T-cell (primary cell): ENCODE measurements around the gene ATP5F1D. TPM values are rescaled to one million over a fixed set of nuclear protein-coding genes. Genes with fewer than 3 reads are reported as not detected.
"Not testable (repeated sequence)": the region's sequence is repeated elsewhere in the genome, so short reads cannot be mapped to it uniquely, and the experiment has no call there.

Experiments
- ATAC-seq, 4 experiments: fragments of 200-7000 bp in 3 of 4; fragments of 150-1000 bp in 1 of 4; cut with Tn5 transposase; replicated peaks in 1 of 4; 1 replicate in 3 of 4; 2 replicates in 1 of 4; pipeline ENCODE4 v1.10.0; 2021; ENCODE audit warnings: moderate library complexity in 3 of 4, mild to moderate bottlenecking in 2 of 4, moderate number of reproducible peaks in 1 of 4
- CTCF ChIA-PET, 2 donors: fragments of 300-600 bp; sonication (Branson Sonifier 250); formaldehyde crosslinking; loops; one replicate each; lab custom pipeline; 2022; ENCODE audit warnings: antibody characterized with exemption in 2 of 2; lab: Charles Lee
- POLR2A ChIA-PET, 2 donors: fragments of 300-600 bp; sonication (Branson Sonifier 250); formaldehyde crosslinking; loops; one replicate each; lab custom pipeline; 2022; ENCODE audit warnings: antibody characterized with exemption in 2 of 2; lab: Charles Lee
- DNase-seq, 35 experiments: peaks; one replicate each; pipeline versions ENCODE4 v3.0.0 to v3.0.0-alpha.2; 2013 to 2023
- H3K27ac ChIP-seq: one replicate; pipeline ENCODE4 v1.5.1; 2013; ENCODE audit warnings: low read length
- H3K27me3 ChIP-seq, 2 experiments: replicated peaks in 1 of 2; 1 replicate in 1 of 2; 2 replicates in 1 of 2; pipeline versions ENCODE4 v1.6.1 to v1.7.0; 2013; ENCODE audit warnings: low read length in 1 of 2, mixed read lengths in 1 of 2; ENCODE audit not compliant: control insufficient read depth in 2 of 2, insufficient read depth in 2 of 2; ENCODE audit errors: extremely low read depth in 1 of 2
- H3K36me3 ChIP-seq, 2 donors: 1 replicate in 1 of 2; 2 replicates in 1 of 2; pipeline versions ENCODE4 v1.6.1 to v1.7.0; 2013; ENCODE audit warnings: low read length in 1 of 2; ENCODE audit not compliant: control insufficient read depth in 2 of 2, insufficient read depth in 1 of 2; ENCODE audit errors: extremely low read depth in 1 of 2
- H3K4me1 ChIP-seq, 2 experiments: 1 replicate in 1 of 2; 2 replicates in 1 of 2; pipeline versions ENCODE4 v1.6.1 to v1.7.0; 2013; ENCODE audit warnings: low read length in 2 of 2, mixed read lengths in 1 of 2; ENCODE audit not compliant: insufficient read depth in 2 of 2, control insufficient read depth in 1 of 2; ENCODE audit errors: extremely low read depth in 1 of 2
- H3K4me3 ChIP-seq, 2 donors: 1 replicate in 1 of 2; 2 replicates in 1 of 2; pipeline versions ENCODE4 v1.5.1 to v1.7.0; 2013; ENCODE audit warnings: mild to moderate bottlenecking in 2 of 2, low read length in 1 of 2, moderate library complexity in 1 of 2; ENCODE audit not compliant: control insufficient read depth in 1 of 2; ENCODE audit errors: extremely low read depth in 1 of 2
- H3K9me3 ChIP-seq: 2 replicates; pipeline ENCODE4 v1.7.0; 2013
- H3K27ac Mint-ChIP-seq, 2 donors: one replicate each; pipeline ENCODE4 v1.8.0; 2020 to 2021; ENCODE audit warnings: mild to moderate bottlenecking in 2 of 2, mixed read lengths in 2 of 2
- H3K27me3 Mint-ChIP-seq, 2 donors: one replicate each; pipeline ENCODE4 v1.8.0; 2021 to 2022; ENCODE audit warnings: mixed read lengths in 2 of 2
- H3K36me3 Mint-ChIP-seq: one replicate; pipeline ENCODE4 v1.8.0; 2021; ENCODE audit warnings: mixed read lengths
- H3K4me1 Mint-ChIP-seq, 3 donors: one replicate each; pipeline ENCODE4 v1.8.0; 2020 to 2022; ENCODE audit warnings: mixed read lengths in 3 of 3, mild to moderate bottlenecking in 1 of 3
- H3K4me3 Mint-ChIP-seq, 3 donors: one replicate each; pipeline ENCODE4 v1.8.0; 2020 to 2022; ENCODE audit warnings: mild to moderate bottlenecking in 3 of 3, mixed read lengths in 3 of 3, moderate library complexity in 3 of 3
- H3K9me3 Mint-ChIP-seq, 3 donors: one replicate each; pipeline ENCODE4 v1.8.0; 2020 to 2022; ENCODE audit warnings: mixed read lengths in 3 of 3
- WGBS: methylation state at CpG from one replicate; pipeline ENCODE4 v1.1.5; 2013; ENCODE audit warnings: missing lambda C conversion rate; ENCODE audit not compliant: insufficient coverage; 5-methylcytosine and 5-hydroxymethylcytosine counted together
- total RNA-seq, 35 experiments: library from RNA in 6 of 35; stranded (reverse) in 6 of 35; fragments of 120-200 nt in 1 of 35; gene quantifications; one replicate each; pipeline versions ENCODE4 v1.2.1 to v1.2.4 and lab custom pipeline; 2013 to 2026

The ATP5F1D gene
- total RNA-seq, 5 donors from 2014 or later (not counting 1 experiment from before 2014, with no cell fraction given), result 117 to 233 (median 155) TPM

DNA sequence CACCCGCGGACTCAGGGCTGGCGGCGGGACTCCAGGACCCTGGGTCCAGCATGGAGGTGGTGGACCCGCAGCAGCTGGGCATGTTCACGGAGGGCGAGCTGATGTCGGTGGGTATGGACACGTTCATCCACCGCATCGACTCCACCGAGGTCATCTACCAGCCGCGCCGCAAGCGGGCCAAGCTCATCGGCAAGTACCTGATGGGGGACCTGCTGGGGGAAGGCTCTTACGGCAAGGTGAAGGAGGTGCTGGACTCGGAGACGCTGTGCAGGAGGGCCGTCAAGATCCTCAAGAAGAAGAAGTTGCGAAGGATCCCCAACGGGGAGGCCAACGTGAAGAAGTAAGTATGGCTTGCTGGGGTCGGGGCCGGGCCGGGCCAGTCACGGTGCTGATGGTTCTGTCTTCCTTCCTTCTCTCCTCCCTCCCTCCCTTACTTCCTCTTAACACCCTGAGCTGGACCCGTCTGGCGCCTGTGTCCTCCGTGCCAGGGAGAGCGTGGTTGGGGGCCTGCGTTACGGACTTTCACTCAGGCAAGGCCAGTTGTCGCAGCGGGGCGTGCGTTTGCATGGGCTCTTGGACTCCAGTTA is 34.6 kb upstream of the ATP5F1D start:
- DNase-seq (peak in 13 of 35 experiments; percentile 14 to 56 (median 27)), ATAC-seq (no peak)
- ChIA-PET CTCF (no interaction called here), POLR2A (no interaction called here)
- peaks cover 2% of the 10 kb centered on the region for H3K36me3 Mint-ChIP-seq
- WGBS, result under 1% methylated on average over 26 of the region's 38 CpGs
- peak overlapping the region; percentile 82 to 98 for H3K4me3 ChIP-seq
- H3K9me3 Mint-ChIP-seq, result no peaks in the 10 kb centered on the region
- H3K4me1 ChIP-seq, result peaks cover 18 to 77% of the 10 kb centered on the region in 2 experiments
- H3K36me3 ChIP-seq, result peaks cover 0 to 9% of the 10 kb centered on the region in 2 donors
- H3K27ac Mint-ChIP-seq, result peak overlapping the region; percentile 92 to 94
- peak overlapping the region; percentile 93 to 98 (median 94) for H3K4me3 Mint-ChIP-seq
- H3K4me1 Mint-ChIP-seq, result peaks cover 42 to 49% (median 44%) of the 10 kb centered on the region in 3 donors
- H3K9me3 ChIP-seq, result no peaks in the 10 kb centered on the region
- no peaks in the 10 kb centered on the region for H3K27me3 Mint-ChIP-seq
- H3K27me3 ChIP-seq, result peaks cover 0 to 2% of the 10 kb centered on the region in 2 experiments
- H3K27ac ChIP-seq, result peak overlapping the region; percentile 60

DNA sequence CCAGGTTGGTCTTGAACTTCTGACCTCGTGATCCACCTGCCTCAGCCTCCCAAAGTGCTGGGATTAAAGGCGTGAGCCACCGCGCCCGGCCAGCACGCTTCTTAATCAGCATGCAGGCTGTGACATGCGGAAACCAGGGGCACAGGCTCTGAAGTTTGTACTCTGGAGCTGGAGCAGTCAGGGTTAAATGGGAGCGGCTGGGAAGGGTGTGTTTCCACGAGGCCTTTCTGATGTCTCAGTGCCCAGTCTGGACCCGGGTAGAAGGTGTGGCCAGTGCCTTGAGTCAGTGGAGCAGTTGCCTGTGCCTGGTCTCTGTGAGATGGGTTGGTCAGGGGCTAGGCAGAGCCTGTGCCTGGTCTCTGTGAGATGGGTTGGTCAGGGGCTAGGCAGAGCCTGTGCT is 32.7 kb upstream of the ATP5F1D start:
- H3K27me3 ChIP-seq, DNase-seq: not testable (repeated sequence)

DNA sequence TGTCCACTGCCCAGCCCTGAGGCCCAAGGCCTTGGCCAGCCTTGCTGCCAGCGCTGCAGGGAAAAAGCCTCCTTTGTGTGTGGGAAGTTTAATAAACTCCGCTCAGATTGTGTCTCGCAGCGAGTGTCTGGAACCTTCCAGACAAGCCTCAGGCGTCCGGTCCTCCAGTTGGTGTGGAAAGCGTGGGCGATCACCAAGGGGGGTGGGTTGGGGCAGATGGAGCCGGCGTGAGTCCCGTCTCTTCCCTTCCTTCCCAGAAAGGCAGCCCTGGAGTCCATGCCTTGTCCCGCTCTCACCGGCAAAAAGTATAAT is 31.4 kb upstream of the ATP5F1D start:
- H3K4me3 Mint-ChIP-seq, result peak overlapping the region in 2 of 3 donors; percentile 27 to 34
- CTCF ChIA-PET, result no interaction called here
- H3K9me3 Mint-ChIP-seq, result no peaks in the 10 kb centered on the region
- no peaks in the 10 kb centered on the region for H3K9me3 ChIP-seq
- H3K27me3 ChIP-seq, result peaks cover 0 to 2% of the 10 kb centered on the region in 2 experiments
- H3K4me3 ChIP-seq, result no peak overlapping the region
- H3K4me1 Mint-ChIP-seq, result peaks cover 41 to 49% (median 48%) of the 10 kb centered on the region in 3 donors
- H3K36me3 Mint-ChIP-seq, result peaks cover 10% of the 10 kb centered on the region
- DNase-seq (no peak), ATAC-seq (no peak)
- H3K27me3 Mint-ChIP-seq, result no peaks in the 10 kb centered on the region
- peaks cover 5 to 15% of the 10 kb centered on the region in 2 donors for H3K36me3 ChIP-seq
- WGBS, result 100% methylated on average over 1 of the region's 13 CpGs
- POLR2A ChIA-PET, result no interaction called here
- no peak overlapping the region for H3K27ac ChIP-seq
- peak overlapping the region in 1 of 2 donors; percentile 44 for H3K27ac Mint-ChIP-seq
- peaks cover 17 to 77% of the 10 kb centered on the region in 2 experiments for H3K4me1 ChIP-seq

More for the DNA sequence above, 32.7 kb upstream of the ATP5F1D start:
- ATAC-seq, H3K27me3 Mint-ChIP-seq, H3K9me3 ChIP-seq, H3K36me3 Mint-ChIP-seq, H3K4me3 ChIP-seq, H3K27ac Mint-ChIP-seq, H3K9me3 Mint-ChIP-seq, POLR2A ChIA-PET, H3K27ac ChIP-seq, CTCF ChIA-PET: not testable (repeated sequence)
- H3K4me1 Mint-ChIP-seq, result peaks cover 41 to 48% (median 42%) of the 10 kb centered on the region in 3 donors
- H3K4me1 ChIP-seq, result peaks cover 19 to 79% of the 10 kb centered on the region in 2 experiments
- WGBS, result 90% methylated on average over 6 of the region's 10 CpGs
- H3K4me3 Mint-ChIP-seq, result peak overlapping the region in 2 of 3 donors; percentile 49 to 98
- H3K36me3 ChIP-seq, result peaks cover 0 to 15% of the 10 kb centered on the region in 2 donors

DNA sequence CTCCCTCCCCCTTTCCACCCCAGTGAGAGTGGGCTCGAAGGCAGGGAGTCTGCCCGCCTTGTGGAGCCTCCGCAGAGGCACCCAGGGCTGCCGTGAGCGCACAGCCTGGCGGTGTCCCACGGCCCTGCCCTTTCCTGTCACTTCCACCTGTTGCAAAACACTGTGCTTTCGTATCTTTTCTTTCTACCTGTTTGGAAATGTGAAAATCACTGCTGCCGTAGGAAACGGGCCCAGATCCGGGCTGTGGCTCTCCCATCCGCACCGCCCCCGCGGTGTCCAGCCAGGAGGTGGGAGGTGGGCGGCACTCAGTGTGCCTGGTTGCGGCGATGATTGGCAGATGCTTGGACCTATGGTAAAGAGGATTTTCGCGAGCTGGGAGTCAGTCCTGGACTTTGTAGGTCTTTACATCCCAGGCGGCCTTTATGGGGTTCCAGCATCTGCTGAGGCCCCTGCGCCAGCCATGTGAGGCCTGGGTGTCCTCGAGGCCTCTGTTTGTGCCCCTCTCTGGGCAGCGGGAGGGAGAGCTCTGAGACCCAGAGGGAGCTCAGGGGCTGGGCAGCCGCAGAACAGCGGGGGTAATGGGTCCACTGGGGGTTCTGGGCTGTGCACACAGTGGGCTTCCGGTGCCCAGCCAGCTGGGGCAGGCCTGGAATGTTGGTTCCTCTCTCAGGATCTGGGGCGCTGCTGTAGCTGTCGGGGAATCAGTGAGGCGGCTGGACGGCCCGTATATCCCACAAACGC is 29.9 kb upstream of the ATP5F1D start:
- CTCF ChIA-PET, result no interaction called here
- H3K4me3 Mint-ChIP-seq, result peak overlapping the region in 2 of 3 donors; percentile 28 to 44
- H3K27ac Mint-ChIP-seq, result no peak overlapping the region

DNA sequence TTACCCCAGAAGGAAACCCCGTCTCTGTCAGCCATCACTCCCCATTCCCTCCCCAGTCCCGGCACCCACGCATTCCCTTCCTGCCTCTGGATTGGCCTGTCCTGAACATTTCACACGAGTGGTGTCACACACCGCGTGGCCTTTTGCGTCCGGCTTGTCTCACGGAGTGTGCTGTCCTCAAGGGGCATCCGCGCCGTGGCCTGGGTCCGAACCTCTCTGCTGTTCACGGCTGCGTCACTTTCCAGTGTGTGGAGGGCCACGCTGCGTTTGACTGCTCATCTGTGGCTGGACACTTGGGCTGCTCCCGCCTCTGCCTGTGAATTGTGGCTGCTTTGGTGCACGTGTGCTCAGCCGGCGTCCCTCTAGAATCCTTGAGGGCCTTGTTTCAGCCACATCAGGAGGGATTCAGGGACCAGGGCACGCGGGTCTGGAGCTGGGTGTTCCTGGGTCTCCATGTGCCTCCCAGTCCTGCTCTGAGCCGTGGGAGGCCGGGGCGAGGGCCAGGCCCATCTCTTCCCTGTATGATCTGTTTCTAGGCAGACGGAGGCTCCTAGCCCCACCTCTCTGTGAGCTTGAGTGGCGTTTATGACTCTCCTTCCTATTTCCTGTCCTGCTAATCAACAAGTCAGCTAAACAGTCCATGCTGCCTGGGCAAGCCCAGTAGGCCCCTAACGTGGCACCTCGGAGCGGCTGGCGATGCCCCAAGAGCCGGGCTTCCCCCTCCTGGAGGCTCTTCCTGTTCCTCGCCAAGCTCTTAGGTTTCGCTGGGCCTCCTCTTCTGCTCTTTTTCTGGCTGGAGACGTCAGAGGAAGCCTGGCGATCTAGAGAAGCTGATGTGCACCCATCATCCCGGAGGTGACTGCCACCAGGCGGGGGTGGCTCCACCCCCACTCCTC is 27.9 kb upstream of the ATP5F1D start:
- Histone ChIP-seq H3K36me3 (peaks cover 8 to 25% of the 10 kb centered on the region in 2 donors), H3K27ac (peak overlapping the region; percentile 74), H3K9me3 (no peaks in the 10 kb centered on the region), H3K27me3 (no peaks in the 10 kb centered on the region), H3K4me1 (peaks cover 16 to 52% of the 10 kb centered on the region in 2 experiments), H3K4me3 (peak overlapping the region; percentile 23 to 38)
- WGBS, result 64% methylated on average over 37 of the region's 39 CpGs
- POLR2A ChIA-PET, result no interaction called here
- CTCF ChIA-PET, result interaction anchor here (0.6 kb wide), 3 partner anchors 19 to 80 kb away, joined by 3 read pairs; no protein-coding TSS in a partner anchor
- H3K9me3 Mint-ChIP-seq, result no peaks in the 10 kb centered on the region
- peaks cover 29 to 40% (median 38%) of the 10 kb centered on the region in 3 donors for H3K4me1 Mint-ChIP-seq
- DNase-seq, result peak in 33 of 35 experiments; percentile 30 to 76 (median 56)
- peaks cover 10% of the 10 kb centered on the region for H3K36me3 Mint-ChIP-seq
- peak; percentile 69 to 96 (median 72) for ATAC-seq
- peak overlapping the region; percentile 92 for H3K27ac Mint-ChIP-seq
- peak overlapping the region; percentile 69 to 83 (median 72) for H3K4me3 Mint-ChIP-seq
- no peaks in the 10 kb centered on the region for H3K27me3 Mint-ChIP-seq

More for the DNA sequence above, 29.9 kb upstream of the ATP5F1D start:
- Histone ChIP-seq H3K27me3 (peaks cover 0 to 2% of the 10 kb centered on the region in 2 experiments), H3K4me1 (peaks cover 16 to 72% of the 10 kb centered on the region in 2 experiments), H3K9me3 (no peaks in the 10 kb centered on the region), H3K4me3 (no peak overlapping the region), H3K36me3 (peaks cover 5 to 17% of the 10 kb centered on the region in 2 donors), H3K27ac (no peak overlapping the region)
- Mint-ChIP-seq H3K27me3 (no peaks in the 10 kb centered on the region), H3K9me3 (no peaks in the 10 kb centered on the region), H3K4me1 (peaks cover 41 to 47% (median 46%) of the 10 kb centered on the region in 3 donors), H3K36me3 (peaks cover 10% of the 10 kb centered on the region)
- DNase-seq, result no peak
- no peak for ATAC-seq
- POLR2A ChIA-PET, result no interaction called here
- WGBS, result 93% methylated on average over 23 of the region's 33 CpGs
